Keratinocyte (primary cell): ENCODE data around the gene FAN1. TPM values are rescaled to one million over a fixed set of nuclear protein-coding genes. Genes with fewer than 3 reads are reported as not detected.
A peak's percentile ranks its signal among the peaks of the same experiment; 100 is the strongest.

Source experiments
- DNase-seq: peaks from one replicate; pipeline ENCODE4 v3.0.0-alpha.2; 2011; ENCODE audit warnings: low read depth, missing footprints, low spot score
- FAIRE-seq: peaks from 2 replicates; lab custom pipeline; 2011; peaks lifted over from hg19 to GRCh38; lab: Jason Lieb, UNC
- H2AFZ ChIP-seq: 2 replicates; pipeline ENCODE4 v1.6.0; 2012; ENCODE audit warnings: low read length, control low read depth, inconsistent platforms; ENCODE audit not compliant: control insufficient read depth
- H3K27ac ChIP-seq: 2 replicates; pipeline ENCODE4 v1.5.1; 2011; ENCODE audit warnings: low read length; ENCODE audit not compliant: control insufficient read depth, insufficient read depth
- H3K27me3 ChIP-seq: 3 replicates; pipeline ENCODE4 v1.6.0; 2011; ENCODE audit warnings: low read length; ENCODE audit not compliant: control insufficient read depth, insufficient read depth; ENCODE audit errors: extremely low read depth
- H3K36me3 ChIP-seq, 2 experiments: 2 replicates in 1 of 2; 3 replicates in 1 of 2; pipeline ENCODE4 v1.5.1; 2011; ENCODE audit warnings: low read length in 2 of 2, mild to moderate bottlenecking in 1 of 2; ENCODE audit not compliant: control insufficient read depth in 2 of 2, insufficient read depth in 2 of 2; ENCODE audit errors: extremely low read depth in 1 of 2
- H3K4me1 ChIP-seq: 3 replicates; pipeline ENCODE4 v1.5.1; 2011; ENCODE audit warnings: low read length; ENCODE audit not compliant: control insufficient read depth, insufficient read depth; ENCODE audit errors: extremely low read depth
- H3K4me2 ChIP-seq: 3 replicates; pipeline ENCODE4 v1.6.0; 2011; ENCODE audit warnings: low read depth, low read length; ENCODE audit not compliant: control insufficient read depth, insufficient read depth; ENCODE audit errors: extremely low read depth
- H3K4me3 ChIP-seq, 3 experiments: fragments of 200-600 bp in 1 of 3; sonication (generic) in 1 of 3; 2 replicates in 2 of 3; 3 replicates in 1 of 3; pipeline ENCODE4 v1.5.1; 2011 to 2016; ENCODE audit warnings: low read length in 3 of 3, mild to moderate bottlenecking in 3 of 3, control low read depth in 2 of 3, inconsistent platforms in 1 of 3, low read depth in 1 of 3, mixed read lengths in 1 of 3, mixed run types in 1 of 3, moderate library complexity in 1 of 3; ENCODE audit not compliant: control insufficient read depth in 2 of 3, insufficient read depth in 2 of 3; ENCODE audit errors: extremely low read depth in 1 of 3
- H3K79me2 ChIP-seq: 2 replicates; pipeline ENCODE4 v1.6.0; 2012; ENCODE audit warnings: low read length; ENCODE audit not compliant: control insufficient read depth, insufficient read depth
- H3K9ac ChIP-seq: 3 replicates; pipeline ENCODE4 v1.6.0; 2011; ENCODE audit warnings: low read length; ENCODE audit not compliant: control insufficient read depth, insufficient read depth; ENCODE audit errors: extremely low read depth
- H3K9me1 ChIP-seq: 3 replicates; pipeline ENCODE4 v1.6.0; 2011; ENCODE audit warnings: low read length; ENCODE audit not compliant: control insufficient read depth, insufficient read depth; ENCODE audit errors: extremely low read depth
- H3K9me3 ChIP-seq: 2 replicates; pipeline ENCODE4 v1.5.1; 2012; ENCODE audit warnings: low read depth, low read length; ENCODE audit not compliant: control insufficient read depth
- H4K20me1 ChIP-seq: 3 replicates; pipeline ENCODE4 v1.6.0; 2011; ENCODE audit warnings: low read length; ENCODE audit not compliant: control insufficient read depth, insufficient read depth; ENCODE audit errors: extremely low read depth
- EZH2 ChIP-seq: IDR thresholded peaks from one replicate; pipeline ENCODE4 v1.6.1; 2012; ENCODE audit warnings: inconsistent platforms, mild to moderate bottlenecking, low read length, moderate library complexity
- dilution Hi-C: fragments of 300-500 bp; cut with MboI; formaldehyde crosslinking; loops from one replicate; pipeline ENCODE4 v1.7.0; 2020; ENCODE audit warnings: low sequenced_read_pairs; ENCODE audit not compliant: extremely low pct_ligation_motif_present
- polyA plus RNA-seq, 5 experiments: library from polyadenylated mRNA; depleted of rRNA in 3 of 5; stranded (reverse) in 3 of 5; stranded (forward) in 1 of 5; unstranded in 1 of 5; fragments of >200 nt; gene quantifications; 1 replicate in 1 of 5; 2 replicates in 3 of 5; 3 replicates in 1 of 5; pipeline versions ENCODE4 v1.2.1 to v1.2.3, GENCODE V29; 2011 to 2012; ENCODE audit warnings: missing spikeins in 2 of 5, low read depth in 1 of 5, low replicate concordance in 1 of 5
- TF ChIP-seq, protein P1 (sequence below), 3 experiments: IDR thresholded peaks in 1 of 3; conservative IDR thresholded peaks in 1 of 3; optimal IDR thresholded peaks in 1 of 3; 2 replicates in 2 of 3; 3 replicates in 1 of 3; pipeline versions ENCODE3 to v1.5.1; 2011; ENCODE audit warnings: low read length in 3 of 3, mild to moderate bottlenecking in 3 of 3, moderate library complexity in 2 of 3, control low read depth in 1 of 3, inconsistent platforms in 1 of 3; ENCODE audit not compliant: insufficient read depth in 2 of 3; ENCODE audit errors: extremely low read depth in 1 of 3

The FAN1 gene
- polyA plus RNA-seq, 1 donor (not counting 4 experiments of a cell fraction or from before 2014, with no cell fraction given): 17.2 TPM

DNA sequence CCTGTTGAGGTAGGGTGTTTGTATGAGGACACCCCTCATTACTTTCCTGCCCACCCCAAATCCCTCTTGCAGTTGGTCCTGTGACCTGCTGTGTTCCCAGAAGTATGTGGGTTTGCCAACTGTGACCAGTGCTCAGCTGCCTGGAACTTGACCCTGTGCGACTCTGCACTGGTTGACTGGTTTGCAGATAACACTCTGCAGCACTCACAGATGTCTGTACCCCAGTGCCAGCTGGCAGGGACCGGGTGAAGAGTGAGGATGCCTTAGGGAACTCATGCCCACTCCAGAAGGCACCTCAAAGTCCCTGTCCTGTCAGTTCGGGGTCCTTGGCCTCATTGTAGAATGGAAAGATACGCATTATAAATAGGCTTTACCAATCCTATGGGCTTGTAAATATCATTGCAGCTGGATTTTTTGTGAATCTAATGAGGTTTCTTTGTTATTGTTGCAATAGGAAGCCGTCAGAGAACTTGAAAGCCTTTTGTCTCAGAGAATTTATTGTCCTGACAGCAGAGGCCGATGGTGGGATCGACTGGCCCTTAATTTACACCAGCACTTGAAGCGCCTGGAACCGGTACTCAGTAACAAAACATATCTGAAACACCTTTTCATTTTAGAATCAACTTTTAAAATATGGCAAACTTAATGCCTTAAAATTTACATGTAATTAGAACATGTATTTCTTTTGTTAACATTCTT lies 18.2 kb downstream of the FAN1 start:
- FAIRE-seq: no peak
- H3K4me2 ChIP-seq: no peak overlapping the region
- H3K36me3 ChIP-seq: peaks cover 22 to 42% of the 10 kb centered on the region in 2 experiments
- H2AFZ ChIP-seq: no peak overlapping the region
- H3K4me1 ChIP-seq: no peaks in the 10 kb centered on the region
- H3K27me3 ChIP-seq: no peaks in the 10 kb centered on the region
- H3K27ac ChIP-seq: no peak overlapping the region
- H3K9ac ChIP-seq: no peak overlapping the region
- TF ChIP-seq, protein P1, sequence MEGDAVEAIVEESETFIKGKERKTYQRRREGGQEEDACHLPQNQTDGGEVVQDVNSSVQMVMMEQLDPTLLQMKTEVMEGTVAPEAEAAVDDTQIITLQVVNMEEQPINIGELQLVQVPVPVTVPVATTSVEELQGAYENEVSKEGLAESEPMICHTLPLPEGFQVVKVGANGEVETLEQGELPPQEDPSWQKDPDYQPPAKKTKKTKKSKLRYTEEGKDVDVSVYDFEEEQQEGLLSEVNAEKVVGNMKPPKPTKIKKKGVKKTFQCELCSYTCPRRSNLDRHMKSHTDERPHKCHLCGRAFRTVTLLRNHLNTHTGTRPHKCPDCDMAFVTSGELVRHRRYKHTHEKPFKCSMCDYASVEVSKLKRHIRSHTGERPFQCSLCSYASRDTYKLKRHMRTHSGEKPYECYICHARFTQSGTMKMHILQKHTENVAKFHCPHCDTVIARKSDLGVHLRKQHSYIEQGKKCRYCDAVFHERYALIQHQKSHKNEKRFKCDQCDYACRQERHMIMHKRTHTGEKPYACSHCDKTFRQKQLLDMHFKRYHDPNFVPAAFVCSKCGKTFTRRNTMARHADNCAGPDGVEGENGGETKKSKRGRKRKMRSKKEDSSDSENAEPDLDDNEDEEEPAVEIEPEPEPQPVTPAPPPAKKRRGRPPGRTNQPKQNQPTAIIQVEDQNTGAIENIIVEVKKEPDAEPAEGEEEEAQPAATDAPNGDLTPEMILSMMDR (optimal IDR thresholded peaks at IDR 0.05 in 1 of 3, IDR thresholded peaks at IDR 0.05 in 1 of 3, conservative IDR thresholded peaks at IDR 0.05 in 1 of 3; ENCODE audit: extremely low read depth in 1 of 3, insufficient read depth in 2 of 3, low read length in 3 of 3): no peak
- TF ChIP-seq EZH2: no peak
- H3K79me2 ChIP-seq: peaks cover under 1% of the 10 kb centered on the region
- DNase-seq: no peak
- dilution Hi-C loops: no loop called here
- H3K4me3 ChIP-seq: no peak overlapping the region
- H4K20me1 ChIP-seq: no peaks in the 10 kb centered on the region
- no peaks in the 10 kb centered on the region for H3K9me3 ChIP-seq
- no peaks in the 10 kb centered on the region for H3K9me1 ChIP-seq

DNA sequence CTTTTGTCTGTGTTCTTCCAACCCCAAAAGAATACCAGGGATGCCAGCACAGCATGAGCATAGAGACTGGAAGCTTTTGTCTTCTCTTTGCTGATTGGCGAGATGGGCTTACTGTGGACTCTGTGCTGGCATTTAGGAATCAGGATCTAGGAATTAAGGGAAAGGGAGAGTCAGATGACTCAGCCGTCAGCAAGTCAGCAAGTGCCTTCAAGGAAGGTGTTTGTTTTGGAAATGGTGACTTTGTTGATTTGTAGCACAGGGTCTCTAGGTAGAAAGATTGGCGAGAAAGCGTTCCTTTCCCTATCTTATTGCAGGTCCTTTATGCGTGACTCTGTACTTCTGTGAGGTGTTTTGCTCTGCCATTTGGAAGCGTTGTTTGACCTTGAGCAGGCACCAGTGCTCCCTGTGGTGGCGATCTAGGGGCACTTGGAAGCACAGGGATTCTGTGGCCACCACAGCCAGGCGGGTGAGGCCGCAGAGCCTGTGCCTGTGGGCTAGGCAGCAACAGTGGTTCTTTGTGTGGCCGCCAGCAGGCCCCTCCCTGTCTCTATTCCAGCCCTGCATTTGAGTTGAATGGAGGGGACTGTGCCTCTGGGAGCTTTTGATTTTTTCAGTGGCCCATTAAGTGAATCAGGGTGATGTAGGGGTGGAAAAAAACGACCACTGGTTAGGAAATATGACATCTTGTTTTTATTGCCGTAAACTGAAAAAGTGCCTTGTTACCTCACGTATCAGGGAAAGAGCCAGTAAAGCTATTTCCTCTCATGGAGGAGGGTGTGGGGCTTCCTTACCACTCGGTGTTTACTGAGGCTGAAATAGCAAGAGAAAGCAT lies 19.0 kb downstream of the FAN1 start:
- Histone ChIP-seq H3K79me2 (no peaks in the 10 kb centered on the region), H3K36me3 (peaks cover 26 to 47% of the 10 kb centered on the region in 2 experiments), H3K27ac (no peak overlapping the region), H3K4me2 (no peak overlapping the region), H3K27me3 (no peaks in the 10 kb centered on the region), H3K4me1 (no peaks in the 10 kb centered on the region), H2AFZ (no peak overlapping the region), H3K9me1 (no peaks in the 10 kb centered on the region), H3K9me3 (no peaks in the 10 kb centered on the region), H3K4me3 (no peak overlapping the region), H3K9ac (no peak overlapping the region), H4K20me1 (no peaks in the 10 kb centered on the region)
- TF ChIP-seq EZH2: no peak
- TF ChIP-seq, protein P1 (optimal IDR thresholded peaks at IDR 0.05 in 1 of 3, IDR thresholded peaks at IDR 0.05 in 1 of 3, conservative IDR thresholded peaks at IDR 0.05 in 1 of 3; ENCODE audit: extremely low read depth in 1 of 3, insufficient read depth in 2 of 3, low read length in 3 of 3): no peak
- no peak for DNase-seq
- peak; percentile 17 for FAIRE-seq
- dilution Hi-C loops: no loop called here
